Hypothalamus (tissue), 51 donors: ENCODE data around the gene PPM1J.

Experiments used
- DNase-seq, 51 donors: peaks; one replicate each; lab custom pipeline; 2025; lab: John Stamatoyannopoulos, UW

Gene PPM1J

DNA sequence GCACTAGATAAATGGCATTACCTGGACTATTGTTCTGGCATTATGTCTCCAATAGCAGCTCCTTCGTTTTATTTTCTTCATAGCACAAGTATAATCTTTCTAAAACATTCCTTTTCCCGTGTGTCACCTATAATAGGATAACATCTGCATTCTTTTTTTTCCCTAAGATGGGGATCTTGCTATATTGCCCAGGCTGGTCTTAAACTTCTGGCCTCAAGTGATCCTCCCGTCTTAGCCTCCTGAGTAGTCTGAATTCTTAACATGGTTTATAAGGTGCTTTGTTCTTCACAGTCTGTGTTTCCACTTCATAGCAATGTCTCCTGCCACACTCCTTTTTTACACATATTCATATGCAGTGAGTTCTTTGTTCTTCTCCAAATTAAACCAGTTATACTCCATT lies 49.3 kb downstream of the PPM1J start:
- DNase-seq: no peak
